Choroid plexus epithelial cell (primary cell): ENCODE results near the gene MOV10L1.

ENCODE experiments used
- DNase-seq: peaks from one replicate; pipeline ENCODE4 v3.0.0-alpha.2; 2010; ENCODE audit warnings: low read depth
- H3K4me3 ChIP-seq: 2 replicates; pipeline ENCODE4 v1.5.1; 2011; ENCODE audit warnings: low read depth, mild to moderate bottlenecking, control low read depth, low read length, moderate library complexity
- TF ChIP-seq, protein P1 (sequence below): conservative IDR thresholded peaks from 2 replicates; pipeline ENCODE4 v1.5.1; 2011; ENCODE audit warnings: low read depth, mild to moderate bottlenecking, control low read depth, inconsistent platforms, low read length, moderate library complexity

MOV10L1 gene

DNA sequence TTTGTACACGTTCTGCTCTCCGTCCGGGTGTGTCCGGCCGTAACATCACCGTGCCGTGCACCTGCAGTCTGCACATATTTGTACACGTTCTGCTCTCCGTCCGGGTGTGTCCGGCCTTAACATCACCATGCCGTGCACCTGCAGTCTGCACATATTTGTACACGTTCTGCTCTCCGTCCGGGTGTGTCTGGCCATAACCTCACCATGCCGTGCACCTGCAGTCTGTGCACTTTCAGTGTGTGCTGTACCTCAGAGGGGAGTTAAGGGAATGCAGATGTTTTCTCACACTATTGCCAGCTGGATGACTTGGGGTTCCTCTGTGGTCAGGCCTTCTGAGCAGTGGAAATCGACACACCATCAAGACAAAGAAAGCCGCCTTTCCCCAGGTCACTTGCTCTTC, 35.9 kb upstream of the MOV10L1 start:
- TF ChIP-seq, protein P1, sequence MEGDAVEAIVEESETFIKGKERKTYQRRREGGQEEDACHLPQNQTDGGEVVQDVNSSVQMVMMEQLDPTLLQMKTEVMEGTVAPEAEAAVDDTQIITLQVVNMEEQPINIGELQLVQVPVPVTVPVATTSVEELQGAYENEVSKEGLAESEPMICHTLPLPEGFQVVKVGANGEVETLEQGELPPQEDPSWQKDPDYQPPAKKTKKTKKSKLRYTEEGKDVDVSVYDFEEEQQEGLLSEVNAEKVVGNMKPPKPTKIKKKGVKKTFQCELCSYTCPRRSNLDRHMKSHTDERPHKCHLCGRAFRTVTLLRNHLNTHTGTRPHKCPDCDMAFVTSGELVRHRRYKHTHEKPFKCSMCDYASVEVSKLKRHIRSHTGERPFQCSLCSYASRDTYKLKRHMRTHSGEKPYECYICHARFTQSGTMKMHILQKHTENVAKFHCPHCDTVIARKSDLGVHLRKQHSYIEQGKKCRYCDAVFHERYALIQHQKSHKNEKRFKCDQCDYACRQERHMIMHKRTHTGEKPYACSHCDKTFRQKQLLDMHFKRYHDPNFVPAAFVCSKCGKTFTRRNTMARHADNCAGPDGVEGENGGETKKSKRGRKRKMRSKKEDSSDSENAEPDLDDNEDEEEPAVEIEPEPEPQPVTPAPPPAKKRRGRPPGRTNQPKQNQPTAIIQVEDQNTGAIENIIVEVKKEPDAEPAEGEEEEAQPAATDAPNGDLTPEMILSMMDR = no peak
- no peak overlapping the region for H3K4me3 ChIP-seq
- DNase-seq = no peak

DNA sequence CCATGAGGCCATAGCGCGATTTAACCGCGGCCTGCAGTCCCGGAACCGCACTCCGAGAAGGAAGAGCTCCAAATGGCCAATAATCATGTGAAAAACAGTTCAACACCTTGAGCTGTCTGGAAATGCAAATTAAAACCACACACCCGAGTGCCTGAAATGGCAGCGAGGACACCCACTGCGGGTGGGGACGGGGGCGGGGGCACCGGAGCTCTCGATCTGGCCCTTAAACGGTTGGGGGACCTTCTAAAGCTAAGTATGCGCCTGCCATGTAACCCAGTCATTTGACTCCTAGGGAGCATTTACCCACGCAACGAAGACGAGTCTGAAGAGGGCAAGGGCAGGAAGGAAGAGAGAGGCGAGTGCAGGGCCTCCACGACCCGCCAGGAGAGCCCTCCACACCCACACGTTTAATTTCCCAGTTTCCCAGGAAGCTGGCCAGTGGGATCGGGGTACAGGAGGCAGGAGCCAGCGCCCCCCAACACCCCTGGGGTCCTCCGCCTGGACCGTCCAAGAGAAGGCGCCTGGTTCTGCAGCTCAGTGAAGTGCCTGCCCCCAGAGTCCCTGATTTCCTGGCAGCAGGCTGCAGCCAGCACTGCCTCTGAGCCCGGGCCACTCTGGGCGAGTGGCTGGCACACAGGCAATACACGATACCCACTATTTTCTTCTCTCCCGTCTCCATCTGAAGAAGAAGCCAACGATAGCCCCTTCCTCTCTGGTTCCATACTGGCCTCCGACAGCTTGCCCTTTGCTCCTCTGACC, 33.4 kb upstream of the MOV10L1 start:
- H3K4me3 ChIP-seq = no peak overlapping the region
- DNase-seq = no peak
- TF ChIP-seq, protein P1 = no peak

DNA sequence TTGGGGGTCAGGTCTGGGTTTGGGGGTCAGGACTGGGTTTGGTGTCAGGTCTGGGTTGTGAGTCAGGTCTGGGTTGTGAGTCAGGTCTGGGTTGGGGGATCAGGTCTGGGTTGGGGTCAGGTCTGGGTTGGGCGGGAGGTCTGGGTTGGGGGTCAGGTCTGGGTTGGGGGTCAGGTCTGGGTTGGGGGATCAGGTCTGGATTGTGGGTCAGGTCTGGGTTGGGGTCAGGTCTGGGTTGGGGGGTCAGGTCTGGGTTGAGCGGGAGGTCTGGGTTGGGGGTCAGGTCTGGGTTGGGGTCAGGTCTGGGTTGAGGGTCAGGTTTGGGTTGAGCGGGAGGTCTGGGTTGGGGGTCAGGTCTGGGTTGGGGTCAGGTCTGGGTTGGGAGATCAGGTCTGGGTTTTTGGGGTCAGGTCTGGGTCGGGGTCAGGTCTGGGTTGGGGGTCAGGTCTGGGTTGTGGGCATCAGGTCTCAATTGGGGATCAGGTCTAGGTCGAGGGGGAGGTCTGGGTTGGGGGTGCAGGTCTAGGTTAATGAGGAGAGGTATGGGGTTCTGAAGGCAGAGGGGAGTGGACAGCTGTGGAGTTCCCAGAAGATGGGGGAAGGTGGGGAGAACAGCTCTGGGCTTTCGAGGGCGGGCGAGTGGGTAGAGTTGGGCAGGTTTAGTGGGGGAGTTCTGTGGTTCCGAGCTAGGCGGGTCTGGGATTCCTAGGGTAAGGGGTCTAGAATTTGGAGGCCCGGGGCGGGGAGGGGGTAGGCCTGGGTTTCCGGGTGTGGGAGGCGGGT, 32.3 kb upstream of the MOV10L1 start:
- no peak for DNase-seq
- H3K4me3 ChIP-seq = no peak overlapping the region
- TF ChIP-seq, protein P1 = no peak

DNA sequence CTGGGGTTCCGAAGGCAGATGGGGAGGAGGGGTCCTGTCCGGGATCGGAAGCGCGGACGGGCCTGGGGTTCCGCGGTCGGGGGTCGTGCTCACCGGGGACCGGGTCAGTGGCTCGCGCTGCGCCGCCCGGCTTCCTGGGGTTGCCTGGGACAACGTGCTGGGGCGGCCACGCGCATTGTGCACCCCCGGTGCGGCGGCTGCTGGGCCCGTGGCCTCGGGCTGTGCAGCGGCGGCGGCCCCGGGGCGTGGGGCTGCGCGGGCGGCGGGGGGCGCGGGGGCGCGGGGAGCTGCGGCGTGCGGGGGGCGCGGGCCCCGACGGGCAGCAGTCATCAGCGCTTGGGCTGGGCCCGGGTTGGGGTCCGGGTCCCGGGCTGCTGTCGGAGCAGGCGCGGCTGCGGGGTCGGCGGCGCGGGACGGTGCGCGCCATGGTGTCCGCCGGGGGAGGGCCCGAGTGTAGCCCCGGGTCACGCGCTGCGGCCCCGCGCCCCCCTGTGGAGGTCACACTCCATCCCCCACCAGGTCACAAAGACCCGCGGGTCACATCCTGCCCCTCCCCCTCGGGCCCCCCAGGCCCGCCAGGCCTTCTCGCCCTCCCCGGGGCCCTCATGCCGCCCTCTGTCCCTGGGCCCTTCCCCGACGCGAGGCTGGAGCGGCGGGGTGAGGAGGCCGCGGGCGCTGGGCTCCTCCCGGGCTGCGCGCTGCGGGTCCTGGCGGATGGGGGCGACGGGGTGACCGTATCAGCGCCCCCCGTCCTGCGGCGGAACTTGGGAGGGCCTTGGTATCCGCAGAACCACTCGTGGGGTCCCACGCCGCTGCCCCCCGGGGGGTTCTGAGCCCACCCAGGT, 31.5 kb upstream of the MOV10L1 start, which contains the start of gene TTLL8:
TTLL8 (minus strand) TSS at position 238 of the 845 bp plus-strand sequence.
- DNase-seq = no peak
- no peak within 1 kb of the TSS for H3K4me3 ChIP-seq
- TF ChIP-seq, protein P1 = no peak

DNA sequence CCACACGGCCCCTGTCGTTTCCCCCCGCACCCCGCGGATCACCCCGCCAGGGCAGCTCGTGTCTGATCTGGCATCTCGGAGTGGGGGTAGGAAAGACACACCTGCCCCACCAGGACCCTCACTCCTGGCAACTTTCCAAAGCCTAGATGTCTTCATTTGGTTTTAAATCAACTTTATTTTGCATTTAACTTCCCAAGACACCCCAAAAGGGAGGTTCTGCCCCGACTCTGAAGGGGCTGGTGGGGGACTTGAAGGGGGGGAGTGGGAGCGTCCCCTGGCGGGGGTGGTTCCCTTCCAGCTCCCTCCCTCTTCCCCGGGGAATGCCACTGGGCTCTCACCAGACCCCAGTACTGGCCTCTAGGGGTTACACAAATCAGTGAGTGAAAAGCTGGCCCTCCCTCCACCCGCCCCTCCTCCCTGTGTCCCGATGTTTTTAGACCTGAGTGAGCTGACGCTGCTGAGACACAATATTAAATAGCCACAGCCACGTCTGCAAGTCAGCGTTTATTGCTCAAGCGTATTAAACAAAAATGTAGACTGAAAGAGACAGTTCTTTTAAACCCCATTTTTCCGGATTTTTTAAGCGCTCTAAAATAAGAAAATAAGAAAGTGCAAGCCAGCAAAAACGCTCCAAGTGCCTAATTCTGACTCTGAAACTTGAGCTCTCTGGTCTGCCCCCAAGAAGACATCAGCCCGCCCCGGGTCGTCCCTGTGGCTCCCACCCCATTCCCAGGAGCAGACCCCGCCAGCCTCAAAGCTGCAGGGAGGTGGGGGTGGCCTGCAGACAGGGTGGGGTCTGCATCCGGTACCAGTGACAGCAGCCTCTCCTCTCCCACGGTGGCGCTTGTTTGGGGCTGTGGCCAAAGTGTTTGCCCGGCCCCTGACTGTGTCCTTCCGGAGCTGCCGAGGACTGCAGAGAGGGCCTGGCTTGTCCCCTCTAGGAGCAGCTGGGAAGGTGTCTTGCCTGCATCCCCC, 30.6 kb upstream of the MOV10L1 start:
- DNase-seq = peak; percentile 37
- H3K4me3 ChIP-seq = no peak overlapping the region
- TF ChIP-seq, protein P1 = peak; percentile 39

DNA sequence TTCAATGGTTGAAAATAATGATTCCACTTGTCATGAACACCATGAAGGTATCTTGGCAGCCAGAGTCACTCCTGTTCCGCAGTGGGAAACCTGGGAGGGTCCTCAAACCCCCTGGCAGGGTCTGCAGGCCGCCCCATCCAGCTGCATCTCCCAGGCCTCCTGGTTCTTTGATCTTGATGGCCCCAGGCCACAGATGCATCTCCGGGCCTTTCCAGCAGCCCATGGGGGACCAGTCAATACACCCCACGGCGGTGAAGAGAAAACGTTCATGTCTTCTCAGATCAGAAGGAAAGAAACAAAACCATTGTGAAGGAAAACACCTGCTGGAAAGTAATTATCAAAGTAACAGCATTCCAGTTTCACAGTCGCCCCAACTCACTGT, 29.9 kb upstream of the MOV10L1 start:
- H3K4me3 ChIP-seq = no peak overlapping the region
- no peak for DNase-seq
- TF ChIP-seq, protein P1 = no peak
